ENCODE data around the gene FJX1.

DNA sequence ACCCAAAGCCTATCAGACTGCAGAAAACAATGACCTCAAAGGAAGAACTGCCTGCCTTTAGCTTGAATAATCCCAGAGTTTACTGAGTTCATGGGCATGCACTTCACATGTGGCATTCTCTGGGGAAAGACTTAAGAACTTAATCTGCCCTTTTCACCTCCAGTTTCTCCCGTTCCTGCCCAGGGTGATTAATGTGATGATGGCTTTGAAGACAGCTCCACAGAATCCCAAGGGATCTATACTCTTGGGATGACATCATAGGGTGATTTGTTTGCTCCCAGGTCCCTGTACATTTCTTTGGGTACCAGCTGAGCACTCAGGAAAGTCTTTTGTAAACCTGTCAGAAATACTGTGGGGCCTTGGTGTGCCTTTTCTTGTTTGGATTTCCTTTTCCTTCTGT lies 14.0 kb downstream of the FJX1 start:
- no peak for TF ChIP-seq RAD21 (IDR thresholded peaks at IDR 0.05)
- TF ChIP-seq TAF1 (conservative IDR thresholded peaks at IDR 0.05) = no peak
- TF ChIP-seq, protein P1, sequence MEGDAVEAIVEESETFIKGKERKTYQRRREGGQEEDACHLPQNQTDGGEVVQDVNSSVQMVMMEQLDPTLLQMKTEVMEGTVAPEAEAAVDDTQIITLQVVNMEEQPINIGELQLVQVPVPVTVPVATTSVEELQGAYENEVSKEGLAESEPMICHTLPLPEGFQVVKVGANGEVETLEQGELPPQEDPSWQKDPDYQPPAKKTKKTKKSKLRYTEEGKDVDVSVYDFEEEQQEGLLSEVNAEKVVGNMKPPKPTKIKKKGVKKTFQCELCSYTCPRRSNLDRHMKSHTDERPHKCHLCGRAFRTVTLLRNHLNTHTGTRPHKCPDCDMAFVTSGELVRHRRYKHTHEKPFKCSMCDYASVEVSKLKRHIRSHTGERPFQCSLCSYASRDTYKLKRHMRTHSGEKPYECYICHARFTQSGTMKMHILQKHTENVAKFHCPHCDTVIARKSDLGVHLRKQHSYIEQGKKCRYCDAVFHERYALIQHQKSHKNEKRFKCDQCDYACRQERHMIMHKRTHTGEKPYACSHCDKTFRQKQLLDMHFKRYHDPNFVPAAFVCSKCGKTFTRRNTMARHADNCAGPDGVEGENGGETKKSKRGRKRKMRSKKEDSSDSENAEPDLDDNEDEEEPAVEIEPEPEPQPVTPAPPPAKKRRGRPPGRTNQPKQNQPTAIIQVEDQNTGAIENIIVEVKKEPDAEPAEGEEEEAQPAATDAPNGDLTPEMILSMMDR (IDR thresholded peaks at IDR 0.05; ENCODE audit: low read depth, low read length, missing input control) = no peak
- TF ChIP-seq HNF4G (IDR thresholded peaks at IDR 0.05) = no peak
- no peak for TF ChIP-seq MAX (IDR thresholded peaks at IDR 0.05)
- TF ChIP-seq FOXA2 (IDR thresholded peaks at IDR 0.05) = no peak
- TF ChIP-seq YY1 (IDR thresholded peaks at IDR 0.05) = no peak
- no peak for TF ChIP-seq ZBTB33 (IDR thresholded peaks at IDR 0.05)
- TF ChIP-seq SP1 (IDR thresholded peaks at IDR 0.05) = no peak
- no peak for TF ChIP-seq RXRA (IDR thresholded peaks at IDR 0.05)
- TF ChIP-seq, protein P2, sequence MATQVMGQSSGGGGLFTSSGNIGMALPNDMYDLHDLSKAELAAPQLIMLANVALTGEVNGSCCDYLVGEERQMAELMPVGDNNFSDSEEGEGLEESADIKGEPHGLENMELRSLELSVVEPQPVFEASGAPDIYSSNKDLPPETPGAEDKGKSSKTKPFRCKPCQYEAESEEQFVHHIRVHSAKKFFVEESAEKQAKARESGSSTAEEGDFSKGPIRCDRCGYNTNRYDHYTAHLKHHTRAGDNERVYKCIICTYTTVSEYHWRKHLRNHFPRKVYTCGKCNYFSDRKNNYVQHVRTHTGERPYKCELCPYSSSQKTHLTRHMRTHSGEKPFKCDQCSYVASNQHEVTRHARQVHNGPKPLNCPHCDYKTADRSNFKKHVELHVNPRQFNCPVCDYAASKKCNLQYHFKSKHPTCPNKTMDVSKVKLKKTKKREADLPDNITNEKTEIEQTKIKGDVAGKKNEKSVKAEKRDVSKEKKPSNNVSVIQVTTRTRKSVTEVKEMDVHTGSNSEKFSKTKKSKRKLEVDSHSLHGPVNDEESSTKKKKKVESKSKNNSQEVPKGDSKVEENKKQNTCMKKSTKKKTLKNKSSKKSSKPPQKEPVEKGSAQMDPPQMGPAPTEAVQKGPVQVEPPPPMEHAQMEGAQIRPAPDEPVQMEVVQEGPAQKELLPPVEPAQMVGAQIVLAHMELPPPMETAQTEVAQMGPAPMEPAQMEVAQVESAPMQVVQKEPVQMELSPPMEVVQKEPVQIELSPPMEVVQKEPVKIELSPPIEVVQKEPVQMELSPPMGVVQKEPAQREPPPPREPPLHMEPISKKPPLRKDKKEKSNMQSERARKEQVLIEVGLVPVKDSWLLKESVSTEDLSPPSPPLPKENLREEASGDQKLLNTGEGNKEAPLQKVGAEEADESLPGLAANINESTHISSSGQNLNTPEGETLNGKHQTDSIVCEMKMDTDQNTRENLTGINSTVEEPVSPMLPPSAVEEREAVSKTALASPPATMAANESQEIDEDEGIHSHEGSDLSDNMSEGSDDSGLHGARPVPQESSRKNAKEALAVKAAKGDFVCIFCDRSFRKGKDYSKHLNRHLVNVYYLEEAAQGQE (IDR thresholded peaks at IDR 0.05) = no peak

All from liver (tissue), 3 donors.